Thyroid gland (tissue), 4 donors: ENCODE results near the gene ZNF185. TPM values are rescaled to one million over a fixed set of nuclear protein-coding genes. Genes with fewer than 3 reads are reported as not detected.

Experiments
- DNase-seq, 2 donors: peaks; one replicate each; pipeline ENCODE4 v3.0.0-alpha.2; 2019
- H3K27ac ChIP-seq, 3 donors: fragments of 200-600 bp; sonication (generic); 1 replicate in 2 of 3; 2 replicates in 1 of 3; pipeline ENCODE4 v1.5.1; 2016 to 2019; ENCODE audit warnings: mild to moderate bottlenecking in 1 of 3, moderate library complexity in 1 of 3
- H3K27me3 ChIP-seq: fragments of 200-600 bp; sonication (generic); one replicate; pipeline ENCODE4 v1.5.1; 2019
- H3K36me3 ChIP-seq, 2 donors: fragments of 200-600 bp; sonication (generic); one replicate each; pipeline ENCODE4 v1.5.1; 2016 to 2019
- H3K4me1 ChIP-seq, 2 donors: fragments of 200-600 bp; sonication (generic); one replicate each; pipeline ENCODE4 v1.5.1; 2017 to 2019
- H3K4me3 ChIP-seq, 3 donors: fragments of 200-600 bp; sonication (generic); replicated peaks in 1 of 3; 1 replicate in 2 of 3; 2 replicates in 1 of 3; pipeline ENCODE4 v1.5.1; 2016; ENCODE audit warnings: mild to moderate bottlenecking in 1 of 3
- H3K9me3 ChIP-seq: fragments of 200-600 bp; sonication (generic); one replicate; pipeline ENCODE4 v1.5.1; 2017
- CTCF ChIP-seq, 6 experiments: fragments of 200-600 bp in 3 of 6; fragments of 450-650 bp in 3 of 6; sonication (generic) in 3 of 6; IDR thresholded peaks; one replicate each; pipeline ENCODE4 v1.5.1; 2016 to 2019; ENCODE audit warnings: antibody characterized with exemption in 6 of 6, mild to moderate bottlenecking in 2 of 6, inconsistent platforms in 1 of 6, moderate library complexity in 1 of 6
- POLR2A ChIP-seq, 2 donors: fragments of 450-650 bp; IDR thresholded peaks; one replicate each; pipeline ENCODE4 v1.6.1; 2017; ENCODE audit warnings: antibody characterized with exemption in 2 of 2, mild to moderate bottlenecking in 2 of 2, moderate library complexity in 1 of 2
- WGBS, 2 donors: methylation state at CpG; one replicate each; pipeline ENCODE4 v1.1.5; 2017; 5-methylcytosine and 5-hydroxymethylcytosine counted together
- intact Hi-C: fragments of 100-400 bp; cut with DNase I; formaldehyde crosslinking; loops from one replicate; pipeline ENCODE4 v1.15.1; 2023
- total RNA-seq, 4 donors: library from RNA; depleted of rRNA; stranded (reverse); fragments of >200 nt; gene quantifications; one replicate each; pipeline ENCODE4 v1.2.3, GENCODE V29; 2016

ZNF185 gene
- total RNA-seq, 4 donors from 2014 or later = 23.2 to 70.4 (median 39.0) TPM

- Histone ChIP-seq H3K36me3 (no peaks in the 10 kb centered on the region), H3K9me3 (no peaks in the 10 kb centered on the region), H3K27me3 (no peaks in the 10 kb centered on the region), H3K4me1 (peaks cover 0 to 11% of the 10 kb centered on the region in 2 donors), H3K4me3 (no peak overlapping the region), H3K27ac (no peak overlapping the region)
- no peak for DNase-seq
- no peak for TF ChIP-seq POLR2A (IDR thresholded peaks at IDR 0.05)
- no peak for TF ChIP-seq CTCF (IDR thresholded peaks at IDR 0.05)
- 87% methylated on average over 3 of the region's 3 CpGs; no CpG with 5 or more reads in 1 of the 2 donors for WGBS, 2 donors
- intact Hi-C loops = no loop called here
These were observed 2.7 kb upstream of the ZNF185 start for GRCh38 chrX:152895121-152895520.

GRCh38 chrX:152895724-152896420 lies 2.0 kb upstream of the ZNF185 start:
- Histone ChIP-seq H3K27ac (no peak overlapping the region), H3K27me3 (no peaks in the 10 kb centered on the region), H3K9me3 (no peaks in the 10 kb centered on the region), H3K4me1 (peaks cover 0 to 12% of the 10 kb centered on the region in 2 donors), H3K4me3 (no peak overlapping the region), H3K36me3 (no peaks in the 10 kb centered on the region)
- intact Hi-C loops = no loop called here
- no peak for TF ChIP-seq CTCF (IDR thresholded peaks at IDR 0.05)
- TF ChIP-seq POLR2A (IDR thresholded peaks at IDR 0.05) = no peak
- DNase-seq = no peak
- WGBS, 2 donors = 80 to 95% methylated on average over 2 to 5 of the region's 8 CpGs

- DNase-seq = no peak
- WGBS, 2 donors = 92 to 93% methylated on average over 8 of the region's 8 CpGs
- H3K9me3 ChIP-seq = no peaks in the 10 kb centered on the region
- H3K36me3 ChIP-seq = no peaks in the 10 kb centered on the region
- peaks cover 0 to 12% of the 10 kb centered on the region in 2 donors for H3K4me1 ChIP-seq
- intact Hi-C loops = no loop called here
- H3K27me3 ChIP-seq = no peaks in the 10 kb centered on the region
- H3K4me3 ChIP-seq = no peak overlapping the region
- H3K27ac ChIP-seq = no peak overlapping the region
- TF ChIP-seq CTCF (IDR thresholded peaks at IDR 0.05) (no peak), POLR2A (IDR thresholded peaks at IDR 0.05) (no peak)
These were observed 1.4 kb upstream of the ZNF185 start for GRCh38 chrX:152896450-152896849.

GRCh38 chrX:152898442-152898841 lies 575 bp downstream of the ZNF185 start:
- H3K4me1 ChIP-seq = peaks cover 0 to 12% of the 10 kb centered on the region in 2 donors
- 74 to 93% methylated on average over 3 to 4 of the region's 10 CpGs for WGBS, 2 donors
- peak overlapping the region in 1 of 3 donors; percentile 21 for H3K4me3 ChIP-seq
- no peaks in the 10 kb centered on the region for H3K27me3 ChIP-seq
- intact Hi-C loops = no loop called here
- DNase-seq = peak in 1 of 2 donors; percentile 15
- no peak overlapping the region for H3K27ac ChIP-seq
- no peaks in the 10 kb centered on the region for H3K36me3 ChIP-seq
- TF ChIP-seq CTCF (IDR thresholded peaks at IDR 0.05) (no peak), POLR2A (IDR thresholded peaks at IDR 0.05) (no peak)
- H3K9me3 ChIP-seq = no peaks in the 10 kb centered on the region

- H3K27me3 ChIP-seq = no peaks in the 10 kb centered on the region
These were observed 1.4 kb downstream of the ZNF185 start for GRCh38 chrX:152899111-152899873.

More at GRCh38 chrX:152899111-152899873, 1.4 kb downstream of the ZNF185 start:
- intact Hi-C loops = no loop called here
- Histone ChIP-seq H3K27ac (peak overlapping the region in 1 of 3 donors; percentile 47), H3K4me1 (peaks cover 0 to 12% of the 10 kb centered on the region in 2 donors), H3K9me3 (no peaks in the 10 kb centered on the region), H3K36me3 (no peaks in the 10 kb centered on the region), H3K4me3 (no peak overlapping the region)
- no peak for DNase-seq
- 88 to 96% methylated on average over 4 of the region's 16 CpGs for WGBS, 2 donors
- TF ChIP-seq POLR2A (IDR thresholded peaks at IDR 0.05) = no peak
- TF ChIP-seq CTCF (IDR thresholded peaks at IDR 0.05) = no peak
